Pancreas (tissue), 10 donors: ENCODE data around the gene CYS1. TPM values are rescaled to one million over a fixed set of nuclear protein-coding genes. Genes with fewer than 3 reads are reported as not detected.

Experiments used
- ATAC-seq, 4 donors: fragments of 200-7000 bp; cut with Tn5 transposase; one replicate each; pipeline versions ENCODE4 v1.8.0 to v1.9.1; 2020; ENCODE audit warnings: mild to moderate bottlenecking in 4 of 4, moderate library complexity in 4 of 4
- DNase-seq, 6 donors: peaks; one replicate each; pipeline ENCODE4 v3.0.0-alpha.2; 2020
- FAIRE-seq: peaks from 2 replicates; lab custom pipeline; 2012; peaks lifted over from hg19 to GRCh38; lab: Jason Lieb, UNC
- H3K27ac ChIP-seq, 4 donors: fragments of 200-600 bp; sonication (generic); 1 replicate in 3 of 4; 2 replicates in 1 of 4; pipeline versions ENCODE4 v1.5.0 to v1.8.0; 2020
- H3K27me3 ChIP-seq, 4 donors: fragments of 200-600 bp; one replicate each; pipeline ENCODE4 v1.8.0; 2021
- H3K36me3 ChIP-seq, 3 donors: fragments of 200-600 bp; sonication (generic) in 1 of 3; one replicate each; pipeline versions ENCODE4 v1.5.0 to v1.8.0; 2020 to 2021
- H3K4me1 ChIP-seq, 3 donors: fragments of 200-600 bp; one replicate each; pipeline ENCODE4 v1.8.0; 2021
- H3K4me3 ChIP-seq, 4 donors: fragments of 200-600 bp; sonication (generic) in 2 of 4; one replicate each; pipeline versions ENCODE4 v1.5.0 to v1.8.0; 2020 to 2021
- H3K9me3 ChIP-seq, 4 donors: fragments of 200-600 bp; one replicate each; pipeline ENCODE4 v1.8.0; 2021
- CTCF ChIP-seq, 4 donors: fragments of 200-600 bp; sonication (generic) in 3 of 4; IDR thresholded peaks; one replicate each; pipeline versions ENCODE4 v1.5.0 to v1.8.0; 2021; ENCODE audit warnings: antibody characterized with exemption in 4 of 4
- WGBS, 2 donors: extraction: QIAGEN DNeasy Blood & Tissue Kit; methylation state at CpG; one replicate each; pipeline ENCODE4 v1.1.7; 2013; 5-methylcytosine and 5-hydroxymethylcytosine counted together
- intact Hi-C, 3 donors: fragments of 100-400 bp; cut with DNase I; formaldehyde crosslinking; loops; one replicate each; pipeline versions ENCODE4 v1.11.1 to v1.14.2; 2022
- polyA plus RNA-seq, 2 donors: library from polyadenylated mRNA; stranded (reverse); fragments of 200-250 nt; gene quantifications; one replicate each; pipeline ENCODE4 v1.2.3, GENCODE V29; 2013
- total RNA-seq, 6 donors: library from RNA; stranded (reverse); fragmentation: NEBNext Ultra II Directional in 4 of 6; extraction: Animal tissue kit (Norgen Biotek cat#: 25700) in 4 of 6; gene quantifications; one replicate each; pipeline versions ENCODE4 v1.2.1 to v1.2.4, GENCODE V29; 2021 to 2023
- donor health status: healthy with polysubstance abuse.
- donor health status: DM: no; HTN: no; CAD: no; lungs with moderate emphysema.
- donor health status: DM: no; HTN: no; CAD: no.
- donor health status: control.
- donor health status: control.
- donor health status: Bipolar disorder and iron deficiency.
- donor health status: DM: yes; HTN: yes; CAD: no.
- donor health status: DM: no; HTN: no; CAD: no.
- donor health status: DM: no; HTN: no; CAD: no.
- donor health status: DM: yes; HTN: yes; CAD: no.

The CYS1 gene
- total and polyA plus RNA-seq, 8 donors, result 18.9 to 51.3 (median 21.7) TPM

DNA sequence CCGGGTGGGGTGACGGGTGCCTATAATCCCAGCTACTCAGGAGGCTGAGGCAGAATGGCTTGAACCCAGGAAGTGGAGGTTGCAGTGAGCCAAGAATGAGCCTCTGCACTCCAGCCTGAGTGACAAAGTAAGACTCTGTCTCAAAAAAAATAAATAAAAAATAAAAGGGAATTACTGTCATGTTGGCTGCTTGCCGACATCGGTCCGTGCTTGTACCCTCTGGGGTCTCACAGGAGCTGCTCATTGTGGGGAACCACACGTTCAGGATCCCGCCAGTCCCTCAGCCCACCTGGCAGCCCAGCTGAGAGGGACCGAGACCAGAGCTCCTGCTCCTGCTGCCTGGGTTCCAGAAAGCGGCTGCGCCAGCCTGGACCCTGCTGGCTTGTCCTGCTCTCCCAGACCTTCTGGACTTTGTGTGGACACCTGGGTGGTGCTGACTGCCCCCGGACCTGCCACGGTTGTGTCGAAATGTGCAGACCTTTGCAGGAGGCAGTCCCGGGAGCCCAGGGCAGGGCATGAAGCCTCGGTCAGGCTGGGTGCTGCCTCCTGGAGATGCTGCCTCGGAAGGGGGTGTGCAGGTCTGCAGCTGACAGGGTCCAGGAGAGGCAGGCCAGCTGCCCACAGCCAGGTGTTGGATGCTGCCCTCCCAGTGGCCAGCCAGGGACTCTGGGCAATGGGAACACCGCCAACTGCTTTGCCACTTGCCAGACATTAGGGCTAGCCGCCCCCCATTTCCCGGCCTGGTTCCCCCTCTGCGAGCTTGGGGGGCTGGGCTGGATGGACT lies 20.5 kb downstream of the CYS1 start:
- FAIRE-seq (no peak), DNase-seq (peak in 2 of 6 donors; percentile 65 to 77)

DNA sequence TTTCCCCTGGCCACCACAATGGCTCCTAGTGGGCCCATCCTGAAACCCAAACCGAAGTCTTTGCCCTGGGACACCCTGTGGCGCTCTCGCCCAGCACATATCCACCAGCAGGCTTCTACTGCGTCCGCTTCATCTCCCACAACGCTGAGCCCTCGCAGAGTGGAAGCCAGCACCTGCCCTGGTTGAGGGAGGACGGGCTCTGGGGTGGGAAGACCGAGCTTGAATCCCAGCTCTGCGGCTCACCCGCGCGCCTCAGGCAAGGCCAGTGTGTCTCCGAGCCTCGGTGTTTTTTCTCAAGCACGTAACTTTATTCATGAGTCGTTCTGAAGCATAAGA lies 21.2 kb downstream of the CYS1 start:
- DNase-seq, result peak in 2 of 6 donors; percentile 53 to 64
- no peak overlapping the region for H3K4me3 ChIP-seq

More for the DNA sequence above, 20.5 kb downstream of the CYS1 start:
- no peak overlapping the region for H3K27ac ChIP-seq
- H3K27me3 ChIP-seq, result no peaks in the 10 kb centered on the region
- H3K36me3 ChIP-seq, result peaks cover 0 to 6% (median 0%) of the 10 kb centered on the region in 3 donors
- H3K9me3 ChIP-seq, result no peaks in the 10 kb centered on the region
- intact Hi-C loops, result loop anchor here in 1 of 3 donors (10.0 kb wide), 1 partner anchor 255 kb away; no protein-coding TSS in a partner anchor
- no peak overlapping the region for H3K4me3 ChIP-seq
- WGBS, 2 donors, result 87 to 88% methylated on average over 20 of the region's 20 CpGs
- no peaks in the 10 kb centered on the region for H3K4me1 ChIP-seq
- no peak for TF ChIP-seq CTCF (IDR thresholded peaks at IDR 0.05)
- peak in 1 of 4 donors; percentile 5 for ATAC-seq

GRCh38 chr2:10058251-10059015 lies 21.8 kb downstream of the CYS1 start:
- intact Hi-C loops, result loop anchor here in 1 of 3 donors (10.0 kb wide), 1 partner anchor 254 kb away; no protein-coding TSS in a partner anchor
- 91 to 94% methylated on average over 38 to 39 of the region's 39 CpGs for WGBS, 2 donors
- DNase-seq, result peak in 2 of 6 donors; percentile 52 to 70

More for the DNA sequence above, 21.2 kb downstream of the CYS1 start:
- Histone ChIP-seq H3K36me3 (peaks cover 0 to 12% (median 0%) of the 10 kb centered on the region in 3 donors), H3K9me3 (no peaks in the 10 kb centered on the region), H3K4me1 (peaks cover 2 to 5% (median 3%) of the 10 kb centered on the region in 3 donors), H3K27me3 (no peaks in the 10 kb centered on the region), H3K27ac (no peak overlapping the region)
- ATAC-seq (no peak), FAIRE-seq (no peak)
- no peak for TF ChIP-seq CTCF (IDR thresholded peaks at IDR 0.05)
- intact Hi-C loops, result loop anchor here in 1 of 3 donors (10.0 kb wide), 1 partner anchor 254 kb away; no protein-coding TSS in a partner anchor
- 91 to 93% methylated on average over 17 of the region's 17 CpGs for WGBS, 2 donors

More at GRCh38 chr2:10058251-10059015, 21.8 kb downstream of the CYS1 start:
- no peak overlapping the region for H3K27ac ChIP-seq
- TF ChIP-seq CTCF (IDR thresholded peaks at IDR 0.05), result no peak
- FAIRE-seq (no peak), ATAC-seq (no peak)
- H3K4me1 ChIP-seq, result peaks cover 7 to 10% (median 9%) of the 10 kb centered on the region in 3 donors
- H3K4me3 ChIP-seq, result no peak overlapping the region
- H3K9me3 ChIP-seq, result no peaks in the 10 kb centered on the region
- H3K36me3 ChIP-seq, result peaks cover 0 to 18% (median 0%) of the 10 kb centered on the region in 3 donors
- H3K27me3 ChIP-seq, result no peaks in the 10 kb centered on the region
